ENCODE data around the gene NFILZ.

NFILZ gene, protein sequence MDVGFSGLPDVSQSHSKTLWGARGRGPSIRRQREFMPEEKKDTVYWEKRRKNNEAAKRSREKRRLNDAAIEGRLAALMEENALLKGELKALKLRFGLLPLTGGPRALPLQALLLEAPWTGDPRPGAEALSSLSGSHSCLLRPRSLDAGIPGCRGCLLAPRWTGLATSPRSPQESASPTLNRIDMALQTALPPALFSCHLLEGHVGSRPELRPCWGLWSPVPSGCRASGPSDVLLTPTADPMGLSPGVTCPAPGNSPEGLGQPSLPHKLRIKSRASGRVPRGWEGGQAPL

DNA sequence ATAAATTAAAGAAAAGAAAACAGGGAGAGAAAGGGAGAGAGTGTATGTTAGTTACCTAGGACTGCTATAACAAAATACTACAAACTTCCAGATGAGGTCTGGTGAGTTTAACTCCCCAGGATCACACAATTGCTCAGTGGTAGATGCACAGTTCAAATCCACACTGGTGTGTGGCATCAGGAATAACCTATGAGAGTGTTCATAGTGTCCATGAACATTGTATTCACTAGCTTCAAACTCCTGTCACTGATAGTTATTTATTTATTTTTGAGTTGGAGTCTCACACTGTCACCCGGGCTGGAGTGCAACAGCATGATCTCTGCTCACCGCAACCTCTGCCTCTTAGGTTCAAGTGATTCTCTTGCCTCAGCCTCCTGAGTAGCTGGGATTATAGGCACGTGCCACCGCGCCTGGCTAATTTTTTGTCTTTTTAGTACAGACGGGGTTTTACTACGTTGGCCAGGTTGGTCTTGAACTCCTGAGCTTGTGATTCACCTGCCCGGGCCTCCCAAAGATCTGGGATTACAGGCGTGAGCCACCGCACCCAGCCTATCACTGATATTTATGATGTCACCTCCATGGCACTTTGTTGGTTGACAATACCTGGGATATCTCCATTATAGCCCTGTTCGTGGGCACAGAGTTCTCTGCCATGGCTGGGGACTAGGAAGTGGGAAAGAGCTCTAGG lies at the start of gene NFILZ:
Gene NFILZ, plus strand, starts transcription at position 638 of the 688 bp plus-strand sequence. CDS start 46,133 bp downstream, outside the sequence.
- DNase-seq (ENCODE audit: extremely low read depth, low read depth) = no peak
- TF ChIP-seq, protein P1, sequence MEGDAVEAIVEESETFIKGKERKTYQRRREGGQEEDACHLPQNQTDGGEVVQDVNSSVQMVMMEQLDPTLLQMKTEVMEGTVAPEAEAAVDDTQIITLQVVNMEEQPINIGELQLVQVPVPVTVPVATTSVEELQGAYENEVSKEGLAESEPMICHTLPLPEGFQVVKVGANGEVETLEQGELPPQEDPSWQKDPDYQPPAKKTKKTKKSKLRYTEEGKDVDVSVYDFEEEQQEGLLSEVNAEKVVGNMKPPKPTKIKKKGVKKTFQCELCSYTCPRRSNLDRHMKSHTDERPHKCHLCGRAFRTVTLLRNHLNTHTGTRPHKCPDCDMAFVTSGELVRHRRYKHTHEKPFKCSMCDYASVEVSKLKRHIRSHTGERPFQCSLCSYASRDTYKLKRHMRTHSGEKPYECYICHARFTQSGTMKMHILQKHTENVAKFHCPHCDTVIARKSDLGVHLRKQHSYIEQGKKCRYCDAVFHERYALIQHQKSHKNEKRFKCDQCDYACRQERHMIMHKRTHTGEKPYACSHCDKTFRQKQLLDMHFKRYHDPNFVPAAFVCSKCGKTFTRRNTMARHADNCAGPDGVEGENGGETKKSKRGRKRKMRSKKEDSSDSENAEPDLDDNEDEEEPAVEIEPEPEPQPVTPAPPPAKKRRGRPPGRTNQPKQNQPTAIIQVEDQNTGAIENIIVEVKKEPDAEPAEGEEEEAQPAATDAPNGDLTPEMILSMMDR (IDR thresholded peaks at IDR 0.05; ENCODE audit: low read depth, low read length) = no peak

DNA sequence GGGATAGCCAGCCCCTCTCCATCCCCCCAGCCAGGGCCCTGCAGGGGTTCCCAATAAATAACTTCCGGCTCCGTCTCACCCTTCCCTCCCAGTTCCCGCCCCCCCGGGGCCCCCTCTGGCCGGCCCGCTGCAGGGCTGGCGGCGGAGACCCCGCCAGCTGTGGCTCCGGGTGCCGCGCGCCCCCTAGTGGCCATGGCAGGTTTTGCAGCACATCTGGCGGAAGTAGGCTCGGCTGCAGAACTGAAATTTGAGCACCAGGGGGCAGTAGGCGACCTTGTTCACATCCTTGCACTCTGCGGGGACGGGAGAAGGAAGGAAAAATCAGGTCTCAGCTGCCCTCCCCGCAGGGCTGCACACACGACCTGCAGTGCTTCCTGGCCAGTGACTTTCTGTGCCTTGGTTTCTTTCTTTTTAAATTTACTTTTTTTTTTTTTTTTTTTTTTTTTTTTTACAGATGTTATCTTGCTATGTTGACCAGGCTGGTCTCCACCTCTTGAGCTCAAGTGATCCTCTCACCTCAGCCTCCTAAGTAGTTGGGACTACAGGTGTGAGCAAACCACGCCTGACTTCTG lies 49.6 kb upstream of the NFILZ start:
- peak; percentile 38 for DNase-seq (ENCODE audit: extremely low read depth, low read depth)
- TF ChIP-seq, protein P1 (IDR thresholded peaks at IDR 0.05; ENCODE audit: low read depth, low read length) = peak; percentile 93

DNA sequence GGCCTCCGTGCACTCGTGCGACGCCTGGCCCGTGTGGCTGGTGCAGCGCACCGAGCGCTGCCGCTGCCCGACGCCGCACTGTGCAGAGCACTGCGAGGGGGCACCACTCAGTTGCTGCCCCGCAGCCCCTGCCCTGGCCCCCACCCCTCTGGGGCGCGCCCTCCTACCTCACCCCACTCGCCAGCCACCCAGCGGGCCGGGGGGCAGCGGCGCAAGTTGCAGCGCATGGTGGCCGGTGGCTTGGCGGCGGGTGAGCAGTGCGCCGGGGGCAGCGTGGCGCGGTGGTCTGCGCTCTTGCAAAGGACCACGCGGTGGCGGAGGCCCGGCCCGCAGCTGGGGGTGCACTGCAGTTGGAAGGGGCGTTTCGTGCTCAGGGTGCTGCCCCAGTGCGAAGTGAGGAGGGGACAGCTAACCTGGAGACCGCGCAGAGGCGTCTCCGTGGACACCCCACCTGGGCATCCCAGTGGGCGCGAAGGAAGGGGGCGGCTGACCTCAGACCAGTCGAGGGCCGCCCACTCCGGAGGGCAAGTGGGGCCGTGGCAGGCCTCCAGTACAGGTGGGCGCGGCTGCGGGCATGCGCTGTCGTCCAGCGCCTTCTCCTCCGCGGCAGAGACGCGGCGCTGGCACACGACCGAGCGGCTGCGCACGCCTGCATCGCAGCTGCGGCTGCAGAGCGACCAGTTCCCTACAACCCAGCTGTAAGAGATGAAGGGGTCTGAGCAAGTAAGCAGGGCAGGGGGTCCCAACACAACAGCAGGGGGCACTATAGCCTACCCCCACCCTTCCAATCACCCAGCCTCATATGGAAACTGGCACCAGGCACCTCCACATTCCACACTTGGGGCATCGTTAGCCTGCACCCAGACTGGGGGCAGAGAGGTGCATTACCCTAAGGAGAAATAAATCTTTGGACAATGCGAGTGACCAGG lies 45.2 kb upstream of the NFILZ start:
- no peak for DNase-seq (ENCODE audit: extremely low read depth, low read depth)
- TF ChIP-seq, protein P1 (IDR thresholded peaks at IDR 0.05; ENCODE audit: low read depth, low read length) = no peak

DNA sequence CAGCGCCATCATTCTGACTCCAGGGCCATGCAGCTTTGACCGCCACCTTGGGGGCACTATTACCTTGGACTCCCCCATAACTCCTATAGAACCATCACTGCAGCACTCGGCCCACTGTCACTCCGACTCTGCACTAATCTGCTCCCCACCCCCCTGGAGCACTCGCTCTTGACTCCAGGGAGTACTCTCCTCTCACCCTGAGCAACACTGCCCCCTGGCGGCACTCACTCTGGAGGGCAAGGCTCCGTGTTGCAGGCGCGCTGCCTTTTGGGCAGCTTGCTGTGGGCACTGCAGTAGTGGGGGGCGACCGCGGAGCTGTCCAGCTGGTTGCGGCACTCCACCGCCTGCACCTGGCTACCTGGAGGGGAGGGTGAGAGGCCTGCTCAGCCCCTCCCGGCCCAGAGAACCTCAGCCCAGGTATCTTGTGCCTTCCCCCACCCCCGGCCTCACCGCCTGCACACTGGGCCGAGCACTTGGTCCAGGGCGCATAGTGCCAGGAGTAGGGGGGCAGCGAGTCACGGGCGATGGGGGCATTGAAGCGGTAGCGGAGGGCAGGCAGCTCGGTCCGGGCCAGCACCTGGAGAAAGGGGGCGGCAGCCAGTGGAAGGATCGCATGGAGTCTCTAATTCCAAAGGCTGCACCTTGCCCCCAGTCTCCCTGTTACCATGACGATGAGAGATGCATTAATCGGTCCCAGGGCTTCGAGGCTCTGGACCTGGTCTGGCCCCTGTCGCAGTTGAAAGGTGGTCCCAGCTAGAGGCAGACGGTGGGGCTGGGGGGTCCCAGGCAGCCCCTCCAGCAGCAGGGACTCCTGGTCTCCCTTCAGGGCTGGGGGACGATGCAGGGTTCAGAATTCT lies 44.3 kb upstream of the NFILZ start:
- no peak for DNase-seq (ENCODE audit: extremely low read depth, low read depth)
- TF ChIP-seq, protein P1 (IDR thresholded peaks at IDR 0.05; ENCODE audit: low read depth, low read length) = peak; percentile 58

DNA sequence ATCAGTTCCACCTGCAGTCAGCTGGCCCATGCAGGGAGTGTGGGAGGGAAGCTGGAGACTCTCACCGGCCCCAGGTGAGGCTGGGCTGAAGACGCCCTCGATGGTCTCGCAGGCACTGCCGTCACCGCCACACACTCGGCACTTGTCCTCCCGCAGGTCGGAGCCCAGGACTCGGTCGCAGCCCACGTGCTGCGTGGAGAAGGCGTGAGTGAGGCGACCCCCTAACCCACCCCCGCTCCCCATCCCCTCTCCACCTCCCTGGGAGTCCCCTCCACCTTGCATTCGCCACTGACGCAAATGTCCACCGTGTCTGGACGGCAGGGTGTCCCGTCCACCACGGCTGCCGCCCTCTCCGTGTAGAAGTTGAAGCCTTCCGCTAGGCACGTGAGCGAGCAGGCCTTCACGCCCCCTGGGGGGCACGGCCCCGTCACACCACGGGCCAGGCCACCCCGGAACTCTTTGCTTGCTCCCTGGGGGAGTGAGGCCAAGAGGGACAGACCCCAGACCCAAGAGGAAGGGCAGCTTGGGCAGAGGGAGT lies 41.2 kb upstream of the NFILZ start:
- no peak for DNase-seq (ENCODE audit: extremely low read depth, low read depth)
- TF ChIP-seq, protein P1 (IDR thresholded peaks at IDR 0.05; ENCODE audit: low read depth, low read length) = no peak

Measured in AG09319 (cell line).